Measurements from ENCODE around the gene SAMD8. TPM values are rescaled to one million over a fixed set of nuclear protein-coding genes. Genes with fewer than 3 reads are reported as not detected.
A peak's percentile ranks its signal among the peaks of the same experiment; 100 is the strongest.
"Not testable (repeated sequence)": the region's sequence is repeated elsewhere in the genome, so short reads cannot be mapped to it uniquely, and the experiment has no call there.

SAMD8 gene
- total RNA-seq, 3 donors from 2014 or later, result 12.1 to 26.6 (median 13.6) TPM

DNA sequence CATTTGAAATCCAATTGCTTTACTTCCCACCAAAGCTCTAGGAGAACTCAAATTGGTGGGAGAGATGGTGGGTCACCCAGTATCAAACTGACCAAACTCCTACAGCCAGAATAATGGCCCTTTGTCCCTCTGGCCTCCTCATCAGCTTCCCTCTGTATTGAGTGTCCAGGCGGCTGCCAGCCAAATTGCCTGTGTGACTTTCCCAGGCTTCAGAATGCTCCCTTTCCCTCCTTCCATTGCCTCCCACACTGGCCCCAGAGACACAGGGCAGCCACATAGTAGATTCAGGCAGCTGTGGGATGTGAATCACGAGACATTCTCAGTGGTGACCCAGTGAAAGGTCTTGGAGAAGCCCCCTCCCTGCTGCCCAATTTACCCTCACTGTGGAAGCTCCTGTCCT lies 86.5 kb downstream of the SAMD8 start:
- TF ChIP-seq, protein P1, sequence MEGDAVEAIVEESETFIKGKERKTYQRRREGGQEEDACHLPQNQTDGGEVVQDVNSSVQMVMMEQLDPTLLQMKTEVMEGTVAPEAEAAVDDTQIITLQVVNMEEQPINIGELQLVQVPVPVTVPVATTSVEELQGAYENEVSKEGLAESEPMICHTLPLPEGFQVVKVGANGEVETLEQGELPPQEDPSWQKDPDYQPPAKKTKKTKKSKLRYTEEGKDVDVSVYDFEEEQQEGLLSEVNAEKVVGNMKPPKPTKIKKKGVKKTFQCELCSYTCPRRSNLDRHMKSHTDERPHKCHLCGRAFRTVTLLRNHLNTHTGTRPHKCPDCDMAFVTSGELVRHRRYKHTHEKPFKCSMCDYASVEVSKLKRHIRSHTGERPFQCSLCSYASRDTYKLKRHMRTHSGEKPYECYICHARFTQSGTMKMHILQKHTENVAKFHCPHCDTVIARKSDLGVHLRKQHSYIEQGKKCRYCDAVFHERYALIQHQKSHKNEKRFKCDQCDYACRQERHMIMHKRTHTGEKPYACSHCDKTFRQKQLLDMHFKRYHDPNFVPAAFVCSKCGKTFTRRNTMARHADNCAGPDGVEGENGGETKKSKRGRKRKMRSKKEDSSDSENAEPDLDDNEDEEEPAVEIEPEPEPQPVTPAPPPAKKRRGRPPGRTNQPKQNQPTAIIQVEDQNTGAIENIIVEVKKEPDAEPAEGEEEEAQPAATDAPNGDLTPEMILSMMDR (IDR thresholded peaks at IDR 0.05), result no peak
- Histone ChIP-seq H3K9me3 (no peaks in the 10 kb centered on the region), H3K4me1 (ENCODE audit: low read depth) (peaks cover 6% of the 10 kb centered on the region), H3K36me3 (ENCODE audit: low read depth) (no peaks in the 10 kb centered on the region), H3K4me3 (no peak overlapping the region)
- DNase-seq (no peak), ATAC-seq (no peak)
- intact Hi-C loops (cut with DNase I, micrococcal nuclease), result no loop called here

DNA sequence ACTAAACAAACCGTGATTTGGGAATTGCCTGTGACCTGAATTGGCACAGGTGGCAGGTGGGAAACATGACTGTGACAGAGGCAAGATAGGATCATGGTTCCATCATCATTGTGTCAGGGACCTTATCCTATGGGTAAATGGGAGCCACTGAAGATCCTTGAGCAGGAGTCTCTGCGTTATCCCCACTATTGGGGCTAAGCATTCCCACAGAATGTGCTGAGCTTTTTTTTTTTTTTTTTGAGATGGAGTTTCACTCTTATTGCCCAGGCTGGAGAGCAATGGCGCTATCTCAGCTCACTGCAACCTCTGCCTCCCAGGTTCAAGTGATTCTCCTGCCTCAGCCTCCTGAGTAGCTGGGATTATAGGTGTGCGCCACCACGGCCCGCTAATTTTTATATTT lies 88.5 kb downstream of the SAMD8 start:
- DNase-seq; ATAC-seq; intact Hi-C loops (cut with DNase I, micrococcal nuclease); H3K4me1 ChIP-seq (ENCODE audit: low read depth); H3K36me3 ChIP-seq (ENCODE audit: low read depth); H3K4me3 ChIP-seq; H3K9me3 ChIP-seq: not testable (repeated sequence)

DNA sequence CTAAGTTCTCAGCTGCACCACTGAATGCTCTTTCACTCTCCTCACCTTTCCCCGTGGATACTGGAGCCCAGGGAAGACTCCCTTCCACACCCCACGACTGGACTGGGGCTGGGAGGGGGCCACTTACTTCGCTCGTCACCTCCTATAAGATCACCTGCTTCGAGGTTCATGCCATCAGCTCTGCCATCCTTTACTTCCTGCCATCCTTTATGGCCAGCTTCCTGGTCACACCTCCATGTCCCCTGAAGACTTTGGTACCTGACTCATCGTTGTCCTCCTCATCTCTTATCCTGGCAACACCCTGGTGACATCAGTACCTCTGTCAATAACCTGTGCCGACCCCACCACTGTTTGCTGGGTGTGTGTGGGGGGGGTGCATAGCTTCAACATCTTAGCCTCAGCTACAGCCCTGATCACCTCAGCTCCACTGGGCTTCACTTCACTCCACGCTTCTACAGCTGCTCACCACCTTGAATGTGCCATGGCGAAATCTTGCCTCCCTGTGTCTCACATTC lies 90.4 kb downstream of the SAMD8 start:
- H3K4me3 ChIP-seq, result no peak overlapping the region
- H3K36me3 ChIP-seq (ENCODE audit: low read depth), result no peaks in the 10 kb centered on the region
- TF ChIP-seq, protein P1 (IDR thresholded peaks at IDR 0.05), result no peak
- DNase-seq (peak in 2 of 3 donors; percentile 46 to 57), ATAC-seq (peak; percentile 92)
- intact Hi-C loops (cut with DNase I, micrococcal nuclease), result no loop called here
- no peaks in the 10 kb centered on the region for H3K4me1 ChIP-seq (ENCODE audit: low read depth)
- H3K9me3 ChIP-seq, result no peaks in the 10 kb centered on the region

DNA sequence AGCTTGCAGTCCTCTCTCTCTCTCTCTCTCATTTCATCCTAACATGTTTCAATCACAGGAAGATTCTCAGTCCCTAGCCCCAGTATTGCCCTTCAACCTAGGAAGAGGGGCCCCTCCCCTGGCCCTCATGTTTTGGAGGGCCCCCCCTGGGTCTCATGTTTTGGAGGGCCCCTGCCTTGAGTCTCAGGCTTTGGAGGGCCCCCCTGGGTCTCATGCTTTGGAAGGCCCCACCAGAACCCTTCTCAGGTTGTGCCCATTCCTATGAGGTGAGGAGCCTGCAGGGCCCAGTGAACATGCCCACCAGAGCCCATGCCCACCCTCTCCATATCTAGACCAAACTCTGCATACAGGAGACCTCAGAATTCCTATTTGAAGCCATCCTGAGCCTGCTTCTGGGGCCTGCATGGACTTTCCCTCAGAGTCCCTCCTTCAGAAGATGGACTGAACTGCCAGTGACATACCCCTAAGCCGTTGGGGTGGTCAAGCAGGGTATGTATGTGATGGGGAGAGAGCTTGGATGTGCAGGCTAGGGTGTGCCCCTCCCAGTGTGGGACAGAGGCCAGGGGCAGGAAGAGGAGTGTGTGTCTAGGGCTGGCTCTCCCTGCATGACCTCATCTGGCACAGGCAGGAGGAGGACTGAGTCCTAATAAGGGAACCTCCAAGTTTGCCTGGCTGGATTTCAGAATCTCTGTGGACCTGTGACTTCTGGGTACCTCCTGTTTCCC lies 91.0 kb downstream of the SAMD8 start:
- no peak overlapping the region for H3K4me3 ChIP-seq
- ATAC-seq (peak; percentile 84), DNase-seq (peak; percentile 51 to 79 (median 65))
- TF ChIP-seq, protein P1 (IDR thresholded peaks at IDR 0.05), result no peak
- H3K9me3 ChIP-seq, result no peaks in the 10 kb centered on the region
- intact Hi-C loops (cut with DNase I, micrococcal nuclease), result no loop called here
- H3K4me1 ChIP-seq (ENCODE audit: low read depth), result no peaks in the 10 kb centered on the region
- H3K36me3 ChIP-seq (ENCODE audit: low read depth), result no peaks in the 10 kb centered on the region

DNA sequence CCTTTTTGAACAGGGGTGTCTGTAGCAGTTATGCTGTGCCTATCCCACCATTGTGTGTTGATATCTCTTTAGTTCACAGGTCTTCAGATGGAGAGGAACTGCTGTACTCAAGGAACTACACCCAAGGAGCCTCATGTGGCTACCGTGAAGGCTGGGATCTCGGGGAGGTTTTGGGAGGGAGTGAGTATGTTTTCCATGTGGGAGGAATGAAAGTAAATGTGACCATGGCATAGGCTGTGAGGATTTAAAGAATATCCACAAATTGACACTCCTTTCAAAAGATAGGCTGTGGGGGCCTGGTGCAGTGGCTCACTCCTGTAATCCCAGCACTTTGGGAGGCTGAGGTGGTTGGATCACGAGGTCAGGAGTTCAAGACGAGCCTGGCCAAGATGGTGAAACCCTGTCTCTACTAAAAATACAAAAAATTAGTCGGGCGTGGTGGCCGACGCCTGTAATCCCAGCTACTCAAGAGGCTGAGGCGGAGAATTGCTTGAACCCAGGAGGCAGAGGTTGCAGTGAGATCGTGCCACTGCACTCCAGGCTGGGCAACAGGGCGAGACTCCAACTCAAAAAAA lies 91.7 kb downstream of the SAMD8 start:
- intact Hi-C loops (cut with DNase I, micrococcal nuclease); H3K4me3 ChIP-seq; H3K4me1 ChIP-seq (ENCODE audit: low read depth); H3K9me3 ChIP-seq; DNase-seq; H3K36me3 ChIP-seq (ENCODE audit: low read depth): not testable (repeated sequence)
- peak; percentile 1 for ATAC-seq

DNA sequence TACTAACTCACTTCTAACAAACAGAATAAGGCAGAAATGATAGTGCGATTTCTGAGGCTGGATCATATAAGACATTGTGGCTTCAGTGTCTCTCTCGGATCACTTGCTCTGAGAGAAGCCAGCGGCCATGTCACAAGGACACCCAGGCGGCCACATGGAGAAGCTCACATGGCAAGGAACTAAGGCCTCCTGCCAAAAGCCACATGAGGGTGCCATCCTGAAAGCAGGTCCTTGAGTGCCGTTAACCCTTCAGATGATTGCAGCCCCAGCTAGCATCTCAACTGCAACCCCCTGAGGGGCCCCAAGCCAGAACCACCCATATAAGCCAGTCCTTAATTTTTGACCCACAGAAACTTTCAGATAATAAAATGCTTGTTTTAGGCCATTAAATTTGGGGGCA lies 92.3 kb downstream of the SAMD8 start:
- H3K9me3 ChIP-seq, result no peaks in the 10 kb centered on the region
- ATAC-seq (no peak), DNase-seq (no peak)
- intact Hi-C loops (cut with DNase I, micrococcal nuclease), result no loop called here
- H3K36me3 ChIP-seq (ENCODE audit: low read depth), result no peaks in the 10 kb centered on the region
- TF ChIP-seq, protein P1 (IDR thresholded peaks at IDR 0.05), result no peak
- H3K4me3 ChIP-seq, result no peak overlapping the region
- no peaks in the 10 kb centered on the region for H3K4me1 ChIP-seq (ENCODE audit: low read depth)

All from mucosa of descending colon (tissue), 3 donors.